MCF 10A (cell line): ENCODE data around the gene FCER2. TPM values are rescaled to one million over a fixed set of nuclear protein-coding genes. Genes with fewer than 3 reads are reported as not detected.

Source experiments
- BruUV-seq: library from RNA; stranded (reverse); fragments of 400-500 nt; replicated peaks from 2 replicates; lab custom pipeline; 2021; lab: Mats Ljungman, UMichigan
- CTCF ChIA-PET: fragments of 300-600 bp; sonication (Branson Sonifier 250); formaldehyde crosslinking; extraction: SDS; loops from one replicate; lab custom pipeline; 2021; ENCODE audit warnings: antibody characterized with exemption, inconsistent platforms; lab: Yijun Ruan, JAX
- POLR2A ChIA-PET: fragments of 300-600, 350-650 bp; sonication (Branson Sonifier 250); formaldehyde crosslinking; extraction: SDS; loops from one replicate; lab custom pipeline; 2020; ENCODE audit warnings: antibody characterized with exemption, inconsistent platforms; lab: Yijun Ruan, JAX
- DNase-seq: peaks from one replicate; pipeline ENCODE4 v3.0.0-alpha.2; 2018; ENCODE audit not compliant: unreplicated experiment
- H3K27ac Mint-ChIP-seq: one replicate; pipeline ENCODE4 v1.8.0; 2022; ENCODE audit warnings: mild to moderate bottlenecking, low read depth, mixed read lengths; ENCODE audit not compliant: unreplicated experiment
- H3K27me3 Mint-ChIP-seq: one replicate; pipeline ENCODE4 v1.8.0; 2022; ENCODE audit warnings: mixed read lengths; ENCODE audit not compliant: insufficient read depth, unreplicated experiment
- H3K36me3 Mint-ChIP-seq: one replicate; pipeline ENCODE4 v1.8.0; 2022; ENCODE audit warnings: mild to moderate bottlenecking, moderate library complexity, mixed read lengths; ENCODE audit not compliant: insufficient read depth, unreplicated experiment
- H3K4me1 Mint-ChIP-seq: one replicate; pipeline ENCODE4 v1.8.0; 2022; ENCODE audit warnings: mixed read lengths; ENCODE audit not compliant: insufficient read depth, unreplicated experiment
- H3K4me3 Mint-ChIP-seq: one replicate; pipeline ENCODE4 v1.8.0; 2022; ENCODE audit warnings: mild to moderate bottlenecking, moderate library complexity, mixed read lengths; ENCODE audit not compliant: unreplicated experiment
- H3K9me3 Mint-ChIP-seq: one replicate; pipeline ENCODE4 v1.8.0; 2022; ENCODE audit warnings: mixed read lengths; ENCODE audit not compliant: unreplicated experiment
- intact Hi-C: fragments of 100-400 bp; cut with micrococcal nuclease; formaldehyde crosslinking; loops from 2 replicates; pipeline ENCODE4 v1.14.1; 2022
- total RNA-seq: library from RNA; stranded (reverse); gene quantifications from 2 replicates; pipeline ENCODE4 v1.2.3, GENCODE V29; 2022
- TF ChIP-seq, protein P1 (sequence below): fragments of 200-600 bp; IDR thresholded peaks from one replicate; pipeline ENCODE4 v1.8.0; 2022; ENCODE audit warnings: antibody characterized with exemption, mild to moderate bottlenecking; ENCODE audit not compliant: unreplicated experiment

FCER2 gene
- total RNA-seq, 1 experiment from 2014 or later: not detected

DNA sequence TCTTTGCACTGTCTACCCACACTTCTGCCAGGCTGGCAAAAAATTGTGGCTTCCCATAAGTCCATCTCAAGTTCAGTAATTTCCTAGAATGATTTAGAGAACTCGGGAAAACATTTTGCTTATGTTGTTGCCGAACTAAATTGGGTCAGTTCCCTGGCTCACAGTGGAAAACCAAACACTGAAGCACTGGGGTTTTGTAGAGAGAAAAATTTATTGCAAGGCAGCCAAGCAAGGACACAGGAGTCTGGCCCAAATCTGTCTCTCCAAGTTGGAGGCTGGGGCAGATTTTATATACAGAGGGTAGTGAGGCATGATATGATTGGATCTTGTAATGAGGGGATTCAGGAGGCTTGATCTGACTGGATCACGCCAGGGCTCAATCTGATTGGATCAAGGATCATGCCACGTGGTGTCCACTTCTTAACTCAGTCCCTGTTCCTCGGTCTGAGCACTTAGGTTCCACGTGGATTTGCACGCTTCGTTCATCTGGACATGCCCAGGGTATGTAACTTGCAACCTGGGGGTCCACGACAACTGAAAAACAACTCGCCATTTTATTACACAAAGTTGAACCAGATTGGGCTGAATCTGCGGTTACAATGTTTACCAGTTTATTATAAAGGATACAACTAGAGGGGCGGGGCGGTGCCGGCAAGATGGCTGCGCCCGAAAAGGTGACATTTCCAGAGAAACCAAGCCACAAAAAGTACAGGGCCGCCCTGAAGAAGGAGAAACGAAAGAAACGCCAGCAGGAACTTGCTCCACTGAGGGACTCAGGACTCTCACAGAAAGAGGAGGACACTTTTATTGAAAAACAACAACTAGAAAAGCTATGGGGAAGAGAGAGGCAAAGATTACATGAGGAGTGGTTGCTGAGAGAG is 38.1 kb upstream of the FCER2 start:
- no TSS peak for BruUV-seq
- CTCF ChIA-PET: interaction anchor here (0.9 kb wide), 1 partner anchor 60 kb away, joined by 3 read pairs; no protein-coding TSS in a partner anchor
- TF ChIP-seq, protein P1, sequence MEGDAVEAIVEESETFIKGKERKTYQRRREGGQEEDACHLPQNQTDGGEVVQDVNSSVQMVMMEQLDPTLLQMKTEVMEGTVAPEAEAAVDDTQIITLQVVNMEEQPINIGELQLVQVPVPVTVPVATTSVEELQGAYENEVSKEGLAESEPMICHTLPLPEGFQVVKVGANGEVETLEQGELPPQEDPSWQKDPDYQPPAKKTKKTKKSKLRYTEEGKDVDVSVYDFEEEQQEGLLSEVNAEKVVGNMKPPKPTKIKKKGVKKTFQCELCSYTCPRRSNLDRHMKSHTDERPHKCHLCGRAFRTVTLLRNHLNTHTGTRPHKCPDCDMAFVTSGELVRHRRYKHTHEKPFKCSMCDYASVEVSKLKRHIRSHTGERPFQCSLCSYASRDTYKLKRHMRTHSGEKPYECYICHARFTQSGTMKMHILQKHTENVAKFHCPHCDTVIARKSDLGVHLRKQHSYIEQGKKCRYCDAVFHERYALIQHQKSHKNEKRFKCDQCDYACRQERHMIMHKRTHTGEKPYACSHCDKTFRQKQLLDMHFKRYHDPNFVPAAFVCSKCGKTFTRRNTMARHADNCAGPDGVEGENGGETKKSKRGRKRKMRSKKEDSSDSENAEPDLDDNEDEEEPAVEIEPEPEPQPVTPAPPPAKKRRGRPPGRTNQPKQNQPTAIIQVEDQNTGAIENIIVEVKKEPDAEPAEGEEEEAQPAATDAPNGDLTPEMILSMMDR: no peak
- Mint-ChIP-seq H3K4me1 (peaks cover 6% of the 10 kb centered on the region), H3K4me3 (no peak overlapping the region), H3K9me3 (no peaks in the 10 kb centered on the region), H3K27ac (no peak overlapping the region), H3K27me3 (peaks cover 95% of the 10 kb centered on the region), H3K36me3 (no peaks in the 10 kb centered on the region)
- POLR2A ChIA-PET: no interaction called here
- no peak for DNase-seq
- intact Hi-C loops: no loop called here

DNA sequence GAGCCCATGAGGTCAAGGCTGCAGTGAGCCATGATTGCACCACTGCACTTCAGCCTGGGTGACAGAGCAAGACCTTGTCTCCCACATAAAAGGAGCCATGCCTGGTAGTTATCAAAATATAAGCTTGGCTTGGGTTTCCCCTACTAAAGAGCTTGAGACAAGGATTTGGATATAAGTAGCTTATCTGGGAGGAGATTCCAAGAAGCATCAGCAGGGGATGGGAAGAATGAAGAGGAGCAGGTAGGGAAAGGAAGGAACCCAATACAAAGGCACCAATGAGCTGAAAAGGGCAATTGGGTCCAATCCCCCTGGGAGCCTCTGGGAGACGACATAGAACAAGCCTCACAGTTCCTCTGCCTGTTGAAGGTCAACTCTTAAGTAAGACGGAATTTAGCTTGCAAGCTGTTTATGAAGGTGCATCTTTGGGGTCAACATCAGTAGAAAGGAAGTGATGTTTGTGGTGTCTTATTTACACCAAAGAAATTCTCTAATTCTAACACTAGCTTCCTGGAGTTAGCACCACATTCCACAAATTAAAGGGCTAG is 37.4 kb upstream of the FCER2 start:
- CTCF ChIA-PET: interaction anchor here (0.9 to 1.3 kb wide), 3 partner anchors 8 to 61 kb away, joined by 3 to 4 read pairs (median 4); partner anchors contain the start of gene CD209
- POLR2A ChIA-PET: interaction anchor here (0.7 kb wide), 1 partner anchor 971 kb away, joined by 3 read pairs; no protein-coding TSS in a partner anchor
- no peaks in the 10 kb centered on the region for H3K36me3 Mint-ChIP-seq

DNA sequence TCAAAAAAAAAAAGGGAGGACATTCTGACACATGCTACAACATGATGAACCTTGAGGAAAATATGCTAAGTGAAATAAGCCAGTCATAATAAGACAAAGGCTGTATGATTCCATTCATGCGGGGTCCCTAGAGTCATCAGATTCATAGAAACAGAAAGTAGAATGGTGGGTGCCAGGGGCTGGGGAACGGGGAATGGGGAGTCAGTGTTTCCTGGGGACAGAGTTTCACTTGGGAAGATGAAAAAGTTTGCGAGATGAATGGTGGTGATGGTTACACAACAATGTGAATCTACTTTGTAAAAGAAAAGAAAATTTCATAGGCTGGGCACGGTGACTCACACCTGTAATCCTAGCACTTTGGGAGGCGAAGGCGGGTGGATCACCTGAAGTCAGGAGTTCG is 36.1 kb upstream of the FCER2 start:
- no TSS peak for BruUV-seq
- Mint-ChIP-seq H3K4me3 (no peak overlapping the region), H3K36me3 (no peaks in the 10 kb centered on the region), H3K4me1 (peaks cover 11% of the 10 kb centered on the region), H3K27ac (no peak overlapping the region), H3K9me3 (no peaks in the 10 kb centered on the region), H3K27me3 (peaks cover 87% of the 10 kb centered on the region)
- POLR2A ChIA-PET: no interaction called here
- CTCF ChIA-PET: interaction anchor here (0.7 to 1.3 kb wide), 3 partner anchors 10 to 57 kb away, joined by 3 to 4 read pairs (median 4); partner anchors contain the start of genes CD209 and TRAPPC5
- TF ChIP-seq, protein P1: no peak
- intact Hi-C loops: no loop called here
- DNase-seq: no peak

More for the DNA sequence above, 37.4 kb upstream of the FCER2 start:
- intact Hi-C loops: no loop called here
- Mint-ChIP-seq H3K27me3 (peaks cover 95% of the 10 kb centered on the region), H3K4me3 (no peak overlapping the region), H3K9me3 (no peaks in the 10 kb centered on the region), H3K4me1 (peaks cover 9% of the 10 kb centered on the region), H3K27ac (no peak overlapping the region)
- DNase-seq: no peak
- TF ChIP-seq, protein P1: no peak
- BruUV-seq: no TSS peak

DNA sequence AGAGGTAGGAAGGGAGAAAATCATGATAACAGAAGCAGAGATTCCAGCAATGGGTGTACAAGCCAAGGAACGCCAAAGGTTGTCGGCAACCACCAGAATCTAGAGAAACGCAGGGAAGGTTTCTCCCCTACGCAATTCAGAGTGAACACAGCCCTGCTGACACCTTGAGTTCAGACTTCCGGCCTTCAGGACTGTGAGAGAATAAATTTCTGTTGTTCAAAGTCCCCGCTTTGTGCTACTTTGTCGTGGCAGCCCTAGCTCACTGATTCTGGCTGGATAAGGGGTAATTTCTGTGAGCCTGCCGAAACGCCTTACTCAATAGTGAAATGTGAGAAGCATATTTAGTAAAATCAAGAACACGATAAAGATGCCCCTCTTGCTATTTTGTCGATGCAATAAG is 35.3 kb upstream of the FCER2 start:
- CTCF ChIA-PET: no interaction called here
- intact Hi-C loops: no loop called here
- H3K9me3 Mint-ChIP-seq: no peaks in the 10 kb centered on the region
- no peak for DNase-seq
- peaks cover 11% of the 10 kb centered on the region for H3K4me1 Mint-ChIP-seq
- POLR2A ChIA-PET: no interaction called here
- no peak overlapping the region for H3K4me3 Mint-ChIP-seq
- TF ChIP-seq, protein P1: no peak
- BruUV-seq: no TSS peak
- H3K36me3 Mint-ChIP-seq: no peaks in the 10 kb centered on the region
- peaks cover 79% of the 10 kb centered on the region for H3K27me3 Mint-ChIP-seq
- no peak overlapping the region for H3K27ac Mint-ChIP-seq
